Measurements from ENCODE around the gene CTSZ.

DNA sequence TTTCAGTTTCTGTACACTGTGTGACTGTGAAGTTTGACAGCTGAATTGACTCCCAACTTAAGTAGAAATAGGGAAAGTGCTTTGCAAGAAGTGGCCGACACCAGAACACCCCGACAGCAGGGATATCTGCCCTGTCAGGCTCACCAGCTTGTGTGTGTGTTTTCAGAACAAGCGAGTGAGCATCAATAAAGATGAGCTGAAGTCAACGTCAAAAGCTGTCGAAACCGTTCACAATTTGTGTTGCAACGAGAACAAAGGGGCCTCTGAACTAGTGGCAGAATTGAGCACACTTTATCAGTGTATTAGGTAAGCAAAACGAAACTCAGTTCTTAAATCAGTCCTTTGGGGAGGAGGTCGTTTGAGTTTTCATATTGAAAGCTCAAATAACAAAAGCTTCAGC, 15.3 kb downstream of the CTSZ start:
- no peak for TF ChIP-seq CTCF (IDR thresholded peaks at IDR 0.05; ENCODE audit: control extremely low read depth in 1 of 3, insufficient read depth in 1 of 3, low read depth in 1 of 3, low read length in 3 of 3)
- TF ChIP-seq EZH2 (IDR thresholded peaks at IDR 0.05; ENCODE audit: low read depth, low read length, severe bottlenecking) = no peak
- TF ChIP-seq SIX5 (IDR thresholded peaks at IDR 0.05; ENCODE audit: low read depth, low read length) = no peak
- no peak for TF ChIP-seq POLR2A (IDR thresholded peaks at IDR 0.05; ENCODE audit: control extremely low read depth in 1 of 2, low read depth in 2 of 2, low read length in 2 of 2)
- TF ChIP-seq, protein P1, sequence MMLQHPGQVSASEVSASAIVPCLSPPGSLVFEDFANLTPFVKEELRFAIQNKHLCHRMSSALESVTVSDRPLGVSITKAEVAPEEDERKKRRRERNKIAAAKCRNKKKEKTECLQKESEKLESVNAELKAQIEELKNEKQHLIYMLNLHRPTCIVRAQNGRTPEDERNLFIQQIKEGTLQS (IDR thresholded peaks at IDR 0.05; ENCODE audit: insufficient read depth, low read depth, low read length) = no peak

Data from H1 (cell line).